SK-N-SH (cell line): ENCODE measurements around the gene ABHD10. TPM values are rescaled to one million over a fixed set of nuclear protein-coding genes. Genes with fewer than 3 reads are reported as not detected.

Experiments
- CTCF ChIA-PET: fragments of 300-600, 350-600 bp; formaldehyde crosslinking; extraction: SDS; loops from one replicate; lab custom pipeline; 2021; lab: Yijun Ruan, JAX
- POLR2A ChIA-PET: fragments of 350-600 bp; sonication (Branson Sonifier 250); formaldehyde crosslinking; extraction: SDS; loops from one replicate; lab custom pipeline; 2020; ENCODE audit warnings: antibody characterized with exemption, inconsistent platforms; lab: Yijun Ruan, JAX
- DNase-seq: peaks from one replicate; pipeline ENCODE4 v3.0.0; 2012
- H2AFZ ChIP-seq: fragments of 200-600 bp; sonication (generic); 2 replicates; pipeline ENCODE4 v1.8.1; 2016; ENCODE audit warnings: antibody characterized with exemption, mild to moderate bottlenecking, low read depth
- H3F3A ChIP-seq: fragments of 200-600 bp; sonication (generic); replicated peaks from 2 replicates; pipeline ENCODE3; 2016; ENCODE audit warnings: antibody characterized with exemption, mild to moderate bottlenecking; ENCODE audit not compliant: insufficient read depth
- H3K27ac ChIP-seq, 2 experiments: fragments of 200-500 bp in 1 of 2; fragments of 200-600 bp in 1 of 2; sonication (Bioruptor generic) in 1 of 2; sonication (generic), shearing (Covaris generic) in 1 of 2; 2 replicates each; pipeline versions ENCODE4 v1.5.1 to v1.6.1; 2014 to 2016; ENCODE audit warnings: low read depth in 2 of 2, inconsistent platforms in 1 of 2, low read length in 1 of 2, mild to moderate bottlenecking in 1 of 2, mixed read lengths in 1 of 2
- H3K27me3 ChIP-seq: fragments of 200-600 bp; sonication (generic), shearing (Covaris generic); 2 replicates; pipeline ENCODE4 v1.6.1; 2016; ENCODE audit warnings: mixed run types; ENCODE audit not compliant: insufficient read depth
- H3K36me3 ChIP-seq, 2 experiments: fragments of 200-500 bp in 1 of 2; fragments of 200-600 bp in 1 of 2; sonication (Bioruptor generic) in 1 of 2; sonication (generic) in 1 of 2; replicated peaks in 1 of 2; 2 replicates each; pipeline versions ENCODE3 to v1.5.1; 2014 to 2016; ENCODE audit warnings: low read length in 1 of 2, mild to moderate bottlenecking in 1 of 2; ENCODE audit not compliant: insufficient read depth in 2 of 2, control insufficient read depth in 1 of 2
- H3K4me1 ChIP-seq, 2 experiments: fragments of 200-500 bp in 1 of 2; fragments of 200-600 bp in 1 of 2; sonication (Bioruptor generic) in 1 of 2; sonication (generic), shearing (Covaris generic) in 1 of 2; 2 replicates each; pipeline versions ENCODE4 v1.5.1 to v1.6.1; 2014 to 2016; ENCODE audit warnings: low read depth in 1 of 2, low read length in 1 of 2, mixed run types in 1 of 2; ENCODE audit not compliant: insufficient read depth in 2 of 2, control insufficient read depth in 1 of 2
- H3K4me2 ChIP-seq: fragments of 200-600 bp; sonication (generic), shearing (Covaris generic); 2 replicates; pipeline ENCODE4 v1.6.1; 2017; ENCODE audit warnings: mixed run types
- H3K4me3 ChIP-seq, 2 experiments: fragments of 200-500 bp in 1 of 2; fragments of 200-600 bp in 1 of 2; sonication (Bioruptor generic) in 1 of 2; sonication (generic), shearing (Covaris generic) in 1 of 2; 2 replicates each; pipeline versions ENCODE4 v1.5.1 to v1.8.1; 2014 to 2016; ENCODE audit warnings: low read depth in 2 of 2, inconsistent platforms in 1 of 2, low read length in 1 of 2, mild to moderate bottlenecking in 1 of 2, mixed read lengths in 1 of 2, moderate library complexity in 1 of 2
- H3K79me2 ChIP-seq: fragments of 200-600 bp; sonication (generic); 2 replicates; pipeline ENCODE4 v1.8.1; 2017; ENCODE audit warnings: mild to moderate bottlenecking; ENCODE audit not compliant: insufficient read depth
- H3K9ac ChIP-seq: fragments of 200-600 bp; sonication (generic); 2 replicates; pipeline ENCODE4 v1.6.1; 2017; ENCODE audit warnings: mixed run types
- H3K9me2 ChIP-seq: fragments of 200-600 bp; sonication (generic); 2 replicates; pipeline ENCODE4 v1.6.1; 2017; ENCODE audit warnings: mixed run types
- H3K9me3 ChIP-seq: fragments of 200-600 bp; sonication (generic); 2 replicates; pipeline ENCODE4 v1.6.1; 2017; ENCODE audit warnings: mixed run types, mild to moderate bottlenecking, moderate library complexity
- H4K20me1 ChIP-seq: fragments of 200-600 bp; sonication (generic); 2 replicates; pipeline ENCODE4 v1.6.1; 2017; ENCODE audit warnings: mild to moderate bottlenecking, mixed run types; ENCODE audit not compliant: insufficient read depth
- CHD2 ChIP-seq: fragments of 150-350 bp; IDR thresholded peaks from 2 replicates; pipeline ENCODE4 v1.6.1; 2018; ENCODE audit warnings: low read length; ENCODE audit not compliant: partially characterized antibody
- CTCF ChIP-seq: fragments of 200-600 bp; sonication (generic); IDR thresholded peaks from 2 replicates; pipeline ENCODE4 v1.6.1; 2017; ENCODE audit warnings: antibody characterized with exemption, mild to moderate bottlenecking, moderate library complexity
- ELF1 ChIP-seq: IDR thresholded peaks from 2 replicates; pipeline ENCODE4 v1.4.0; 2012
- EZH2phosphoT487 ChIP-seq: fragments of 200-600 bp; sonication (generic); IDR thresholded peaks from 2 replicates; pipeline ENCODE4 v1.6.1; 2017; ENCODE audit warnings: low read depth, mixed run types, mild to moderate bottlenecking, antibody characterized with exemption, moderate library complexity, borderline replicate concordance
- FOSL2 ChIP-seq: IDR thresholded peaks from 2 replicates; pipeline ENCODE4 v1.4.0; 2012; ENCODE audit warnings: low read depth, mild to moderate bottlenecking, moderate library complexity, borderline replicate concordance
- FOXM1 ChIP-seq: IDR thresholded peaks from 2 replicates; pipeline ENCODE4 v1.4.0; 2012; ENCODE audit warnings: low read depth, mild to moderate bottlenecking
- GABPA ChIP-seq: IDR thresholded peaks from 2 replicates; pipeline ENCODE4 v1.4.0; 2012; ENCODE audit warnings: low read depth, mild to moderate bottlenecking
- IRF3 ChIP-seq: fragments of 150-350 bp; IDR thresholded peaks from 2 replicates; pipeline ENCODE4 v1.6.1; 2016; ENCODE audit warnings: mild to moderate bottlenecking, low read depth, low read length
- JUND ChIP-seq: IDR thresholded peaks from 2 replicates; pipeline ENCODE4 v1.4.0; 2012
- MAX ChIP-seq: IDR thresholded peaks from 2 replicates; pipeline ENCODE4 v1.4.0; 2012; ENCODE audit warnings: low read depth
- MEF2A ChIP-seq: IDR thresholded peaks from 2 replicates; pipeline ENCODE4 v1.4.0; 2012; ENCODE audit warnings: low read depth, borderline replicate concordance
- MXI1 ChIP-seq: IDR thresholded peaks from 2 replicates; pipeline ENCODE4 v1.6.1; 2012; ENCODE audit warnings: mild to moderate bottlenecking, low read depth, low read length, improper control_type of control experiment
- NFIC ChIP-seq: IDR thresholded peaks from 2 replicates; pipeline ENCODE4 v1.4.0; 2012; ENCODE audit warnings: borderline replicate concordance
- RCOR1 ChIP-seq: fragments of 150-350 bp; IDR thresholded peaks from 2 replicates; pipeline ENCODE4 v1.6.1; 2017; ENCODE audit warnings: antibody characterized with exemption, low read length
- RFX5 ChIP-seq: IDR thresholded peaks from 2 replicates; pipeline ENCODE4 v1.6.1; 2012; ENCODE audit warnings: mild to moderate bottlenecking, improper control_type of control experiment, low read length
- RXRA ChIP-seq: IDR thresholded peaks from 2 replicates; pipeline ENCODE4 v1.4.0; 2012; ENCODE audit warnings: low read depth, mild to moderate bottlenecking, borderline replicate concordance
- SIN3A ChIP-seq: IDR thresholded peaks from 2 replicates; pipeline ENCODE4 v1.6.1; 2012; ENCODE audit warnings: low read depth, mild to moderate bottlenecking, low read length, moderate library complexity, borderline replicate concordance
- SMC3 ChIP-seq: IDR thresholded peaks from 2 replicates; pipeline ENCODE4 v1.6.1; 2012; ENCODE audit warnings: low read depth, low read length, improper control_type of control experiment
- TCF12 ChIP-seq: IDR thresholded peaks from 2 replicates; pipeline ENCODE4 v1.4.0; 2012
- TEAD4 ChIP-seq: IDR thresholded peaks from 2 replicates; pipeline ENCODE4 v1.4.0; 2012; ENCODE audit warnings: mild to moderate bottlenecking, borderline replicate concordance; ENCODE audit not compliant: insufficient read depth
- USF1 ChIP-seq: IDR thresholded peaks from 2 replicates; pipeline ENCODE4 v1.4.0; 2012; ENCODE audit warnings: low read depth, borderline replicate concordance
- YY1 ChIP-seq: IDR thresholded peaks from 2 replicates; pipeline ENCODE4 v1.4.0; 2012; ENCODE audit warnings: low read depth, mild to moderate bottlenecking
- WGBS: methylation state at CpG from one replicate; pipeline ENCODE4 v1.1.6; 2017; ENCODE audit warnings: low lambda C conversion rate; 5-methylcytosine and 5-hydroxymethylcytosine counted together
- polyA plus RNA-seq, 3 experiments: library from polyadenylated mRNA; depleted of rRNA; stranded (reverse); fragments of >200 nt; gene quantifications; 2 replicates each; pipeline ENCODE4 v1.2.3, GENCODE V29; 2012
- TF ChIP-seq, protein P1 (sequence below): fragments of 150-350 bp; IDR thresholded peaks from 2 replicates; pipeline ENCODE4 v1.6.1; 2017; ENCODE audit warnings: antibody characterized with exemption, low read length, low read depth, borderline replicate concordance
- TF ChIP-seq, protein P2 (sequence below): IDR thresholded peaks from 2 replicates; pipeline ENCODE4; 2012

Gene ABHD10
- polyA plus RNA-seq, 1 of the 3 experiments (the other 2 are of a cell fraction), result 14.8 TPM

DNA sequence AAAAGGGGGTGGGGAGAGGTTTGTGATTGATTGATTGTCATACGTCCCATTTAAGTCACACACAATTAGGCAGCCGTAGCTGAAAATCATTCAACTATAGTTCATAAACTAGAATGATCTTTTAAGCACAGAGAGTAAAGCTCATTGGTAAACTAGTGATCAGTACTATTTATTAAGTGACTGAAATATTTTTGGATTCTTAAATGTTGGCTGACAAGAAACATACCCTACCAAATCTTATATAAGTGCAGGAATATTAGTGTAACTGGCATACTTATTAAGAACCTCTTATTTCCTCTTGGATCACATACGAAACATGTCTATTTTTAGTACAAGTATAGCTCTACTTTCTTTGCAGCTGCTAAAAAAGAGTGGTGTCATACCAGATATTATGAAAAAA, 8.4 kb upstream of the ABHD10 start:
- Histone ChIP-seq H3K27me3 (no peaks in the 10 kb centered on the region), H2AFZ (no peak overlapping the region), H3K9me3 (no peaks in the 10 kb centered on the region), H3K4me1 (peaks cover 2 to 7% of the 10 kb centered on the region in 2 experiments; a peak in 2 of 4 replicates), H3K9ac (no peak overlapping the region), H3K4me3 (no peak overlapping the region), H4K20me1 (no peaks in the 10 kb centered on the region), H3K36me3 (peaks cover 52 to 63% of the 10 kb centered on the region in 2 experiments), H3K27ac (no peak overlapping the region), H3K4me2 (no peak overlapping the region), H3K79me2 (no peaks in the 10 kb centered on the region), H3F3A (peaks cover 26% of the 10 kb centered on the region), H3K9me2 (no peaks in the 10 kb centered on the region)
- ChIA-PET POLR2A (no interaction called here), CTCF (interaction anchor here (1.7 to 12.2 kb wide), 5 partner anchors 43 to 301 kb away, joined by 5 to 255 read pairs (median 10); no protein-coding TSS in a partner anchor)
- TF ChIP-seq TCF12 (no peak), EZH2phosphoT487 (no peak), RXRA (no peak), YY1 (no peak), RFX5 (no peak), CHD2 (no peak), CTCF (no peak), ELF1 (no peak), MEF2A (no peak), JUND (no peak), IRF3 (no peak)
- WGBS, result 98% methylated on average over 3 of the region's 3 CpGs
- no peak for DNase-seq

- no peak overlapping the region for H3K4me3 ChIP-seq
- peaks cover 2 to 7% of the 10 kb centered on the region in 2 experiments; a peak in 2 of 4 replicates for H3K4me1 ChIP-seq
- H2AFZ ChIP-seq, result no peak overlapping the region
- ChIA-PET CTCF (interaction anchor here (0.8 to 12.2 kb wide), 6 partner anchors 26 to 303 kb away, joined by 3 to 255 read pairs (median 4); no protein-coding TSS in a partner anchor), POLR2A (no interaction called here)
- 95% methylated on average over 11 of the region's 11 CpGs for WGBS
- H3K27ac ChIP-seq, result no peak overlapping the region
- H4K20me1 ChIP-seq, result no peaks in the 10 kb centered on the region
- H3K4me2 ChIP-seq, result no peak overlapping the region
- no peak for DNase-seq
- H3K79me2 ChIP-seq, result no peaks in the 10 kb centered on the region
- no peak for TF ChIP-seq FOXM1
- TF ChIP-seq NFIC, result no peak
- TF ChIP-seq SMC3, result no peak
- no peak for TF ChIP-seq MXI1
- no peak for TF ChIP-seq MAX
- TF ChIP-seq, protein P1, sequence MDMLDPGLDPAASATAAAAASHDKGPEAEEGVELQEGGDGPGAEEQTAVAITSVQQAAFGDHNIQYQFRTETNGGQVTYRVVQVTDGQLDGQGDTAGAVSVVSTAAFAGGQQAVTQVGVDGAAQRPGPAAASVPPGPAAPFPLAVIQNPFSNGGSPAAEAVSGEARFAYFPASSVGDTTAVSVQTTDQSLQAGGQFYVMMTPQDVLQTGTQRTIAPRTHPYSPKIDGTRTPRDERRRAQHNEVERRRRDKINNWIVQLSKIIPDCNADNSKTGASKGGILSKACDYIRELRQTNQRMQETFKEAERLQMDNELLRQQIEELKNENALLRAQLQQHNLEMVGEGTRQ, result no peak
- TF ChIP-seq, protein P2, sequence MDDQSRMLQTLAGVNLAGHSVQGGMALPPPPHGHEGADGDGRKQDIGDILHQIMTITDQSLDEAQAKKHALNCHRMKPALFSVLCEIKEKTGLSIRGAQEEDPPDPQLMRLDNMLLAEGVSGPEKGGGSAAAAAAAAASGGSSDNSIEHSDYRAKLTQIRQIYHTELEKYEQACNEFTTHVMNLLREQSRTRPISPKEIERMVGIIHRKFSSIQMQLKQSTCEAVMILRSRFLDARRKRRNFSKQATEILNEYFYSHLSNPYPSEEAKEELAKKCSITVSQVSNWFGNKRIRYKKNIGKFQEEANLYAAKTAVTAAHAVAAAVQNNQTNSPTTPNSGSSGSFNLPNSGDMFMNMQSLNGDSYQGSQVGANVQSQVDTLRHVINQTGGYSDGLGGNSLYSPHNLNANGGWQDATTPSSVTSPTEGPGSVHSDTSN, result no peak
- no peak for TF ChIP-seq USF1
- no peak for TF ChIP-seq TEAD4
- TF ChIP-seq CHD2, result no peak
- no peak for TF ChIP-seq GABPA
- no peak for TF ChIP-seq FOSL2
- no peak for TF ChIP-seq TCF12
- TF ChIP-seq SIN3A, result no peak
- TF ChIP-seq ELF1, result no peak
- TF ChIP-seq RCOR1, result no peak
- H3K9me3 ChIP-seq, result no peaks in the 10 kb centered on the region
- no peak overlapping the region for H3K9ac ChIP-seq
- H3K27me3 ChIP-seq, result no peaks in the 10 kb centered on the region
- H3K9me2 ChIP-seq, result no peaks in the 10 kb centered on the region
- H3F3A ChIP-seq, result peaks cover 30% of the 10 kb centered on the region
- peaks cover 45 to 61% of the 10 kb centered on the region in 2 experiments for H3K36me3 ChIP-seq
Measured at GRCh38 chr3:111971533-111972130, 7.2 kb upstream of the ABHD10 start.
